ENCODE results near the gene PACC1. TPM values are rescaled to one million over a fixed set of nuclear protein-coding genes. Genes with fewer than 3 reads are reported as not detected.

PACC1 gene
- total RNA-seq, 2 donors from 2014 or later = 3.2 to 4.1 TPM

GRCh38 chr1:212437179-212437798 is 22.6 kb upstream of the PACC1 start:
- ATAC-seq (ENCODE audit: insufficient number of reproducible peaks, low FRiP score, low read depth) (no peak), DNase-seq (ENCODE audit: low spot score) (no peak)
- no peak overlapping the region for H3K27ac ChIP-seq
- H3K4me1 ChIP-seq (ENCODE audit: control insufficient read depth in 1 of 2, low read depth in 2 of 2) = peaks cover 5 to 30% of the 10 kb centered on the region in 2 donors
- TF ChIP-seq, protein P1, sequence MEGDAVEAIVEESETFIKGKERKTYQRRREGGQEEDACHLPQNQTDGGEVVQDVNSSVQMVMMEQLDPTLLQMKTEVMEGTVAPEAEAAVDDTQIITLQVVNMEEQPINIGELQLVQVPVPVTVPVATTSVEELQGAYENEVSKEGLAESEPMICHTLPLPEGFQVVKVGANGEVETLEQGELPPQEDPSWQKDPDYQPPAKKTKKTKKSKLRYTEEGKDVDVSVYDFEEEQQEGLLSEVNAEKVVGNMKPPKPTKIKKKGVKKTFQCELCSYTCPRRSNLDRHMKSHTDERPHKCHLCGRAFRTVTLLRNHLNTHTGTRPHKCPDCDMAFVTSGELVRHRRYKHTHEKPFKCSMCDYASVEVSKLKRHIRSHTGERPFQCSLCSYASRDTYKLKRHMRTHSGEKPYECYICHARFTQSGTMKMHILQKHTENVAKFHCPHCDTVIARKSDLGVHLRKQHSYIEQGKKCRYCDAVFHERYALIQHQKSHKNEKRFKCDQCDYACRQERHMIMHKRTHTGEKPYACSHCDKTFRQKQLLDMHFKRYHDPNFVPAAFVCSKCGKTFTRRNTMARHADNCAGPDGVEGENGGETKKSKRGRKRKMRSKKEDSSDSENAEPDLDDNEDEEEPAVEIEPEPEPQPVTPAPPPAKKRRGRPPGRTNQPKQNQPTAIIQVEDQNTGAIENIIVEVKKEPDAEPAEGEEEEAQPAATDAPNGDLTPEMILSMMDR (IDR thresholded peaks at IDR 0.05) = no peak
- no peaks in the 10 kb centered on the region for H3K27me3 ChIP-seq (replicated peaks; ENCODE audit: insufficient read depth)
- no peak overlapping the region for H3K4me3 ChIP-seq
- H3K36me3 ChIP-seq = no peaks in the 10 kb centered on the region
- no peaks in the 10 kb centered on the region for H3K9me3 ChIP-seq

DNA sequence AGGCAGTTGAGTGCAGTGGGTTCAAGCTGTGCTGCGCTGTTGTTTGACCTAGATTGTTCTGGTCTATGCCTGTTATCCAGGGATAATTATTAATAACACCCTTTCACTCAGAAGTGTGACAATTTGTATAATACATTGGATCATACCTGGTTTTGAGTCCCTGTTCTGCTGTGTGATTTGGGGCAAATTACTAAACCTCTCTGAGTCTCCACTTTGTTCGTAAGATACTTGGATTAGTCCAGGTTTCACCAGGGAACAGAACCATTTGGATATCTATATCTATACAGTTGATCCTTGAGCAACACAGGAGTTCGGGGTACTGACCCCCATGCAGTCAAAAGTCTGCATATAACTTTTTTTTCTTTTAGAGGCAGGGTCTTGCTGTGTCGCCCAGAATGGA is 20.3 kb upstream of the PACC1 start:
- H3K36me3 ChIP-seq = no peaks in the 10 kb centered on the region
- no peak overlapping the region for H3K4me3 ChIP-seq
- ATAC-seq (ENCODE audit: insufficient number of reproducible peaks, low FRiP score, low read depth) (no peak), DNase-seq (ENCODE audit: low spot score) (no peak)
- no peaks in the 10 kb centered on the region for H3K27me3 ChIP-seq (replicated peaks; ENCODE audit: insufficient read depth)
- no peaks in the 10 kb centered on the region for H3K9me3 ChIP-seq
- no peak overlapping the region for H3K27ac ChIP-seq
- TF ChIP-seq, protein P1 (IDR thresholded peaks at IDR 0.05) = no peak
- peaks cover 8 to 19% of the 10 kb centered on the region in 2 donors for H3K4me1 ChIP-seq (ENCODE audit: control insufficient read depth in 1 of 2, low read depth in 2 of 2)

GRCh38 chr1:212433577-212434462 is 19.1 kb upstream of the PACC1 start:
- Histone ChIP-seq H3K4me3 (peak overlapping the region; percentile 92), H3K27me3 (replicated peaks; ENCODE audit: insufficient read depth) (no peaks in the 10 kb centered on the region), H3K4me1 (ENCODE audit: control insufficient read depth in 1 of 2, low read depth in 2 of 2) (peaks cover 8 to 18% of the 10 kb centered on the region in 2 donors), H3K9me3 (no peaks in the 10 kb centered on the region), H3K27ac (peak overlapping the region; percentile 79 to 88), H3K36me3 (no peaks in the 10 kb centered on the region)
- ATAC-seq (ENCODE audit: insufficient number of reproducible peaks, low FRiP score, low read depth) = no peak
- no peak for DNase-seq (ENCODE audit: low spot score)
- TF ChIP-seq, protein P1 (IDR thresholded peaks at IDR 0.05) = no peak

GRCh38 chr1:212432661-212433576 is 18.2 kb upstream of the PACC1 start, which contains the start of gene NENF:
Gene NENF, plus strand, starts transcription at chr1:212432920. Its CDS starts 24 bp downstream, at chr1:212432944.
- Histone ChIP-seq H3K27me3 (replicated peaks; ENCODE audit: insufficient read depth) (no peaks in the 10 kb centered on the region), H3K9me3 (no peaks in the 10 kb centered on the region)

More at GRCh38 chr1:212432661-212433576, 18.2 kb upstream of the PACC1 start, which contains the start of gene NENF:
- TF ChIP-seq, protein P1 (IDR thresholded peaks at IDR 0.05) = no peak
- Histone ChIP-seq H3K27ac (peak within 1 kb of the TSS; percentile 79 to 88), H3K36me3 (no peaks in the 10 kb centered on the region), H3K4me1 (ENCODE audit: control insufficient read depth in 1 of 2, low read depth in 2 of 2) (peaks cover 8 to 18% of the 10 kb centered on the region in 2 donors), H3K4me3 (peak within 1 kb of the TSS; percentile 92)
- peak; percentile 78 for ATAC-seq (ENCODE audit: insufficient number of reproducible peaks, low FRiP score, low read depth)
- DNase-seq (ENCODE audit: low spot score) = no peak
